HepG2 (cell line): ENCODE results near the gene EFNA2. TPM values are rescaled to one million over a fixed set of nuclear protein-coding genes. Genes with fewer than 3 reads are reported as not detected.

Experiments used
- BATF2 ChIP-seq: sonication (generic); formaldehyde crosslinking; IDR thresholded peaks from 2 replicates; pipeline ENCODE4 v1.8.0; 2022; ENCODE audit warnings: mild to moderate bottlenecking, missing genetic modification reagents, moderate library complexity
- CBFB ChIP-seq: sonication (generic); formaldehyde crosslinking; IDR thresholded peaks from 2 replicates; pipeline ENCODE4 v1.4.0; 2020; ENCODE audit warnings: missing genetic modification reagents
- DR1 ChIP-seq: sonication (generic); formaldehyde crosslinking; IDR thresholded peaks from 2 replicates; pipeline ENCODE4 v1.8.0; 2021; ENCODE audit warnings: mild to moderate bottlenecking, missing genetic modification reagents, inconsistent platforms
- NCOA1 ChIP-seq: sonication (generic); formaldehyde crosslinking; IDR thresholded peaks from 2 replicates; pipeline ENCODE4 v1.9.0; 2021; ENCODE audit warnings: missing genetic modification reagents
- POGZ ChIP-seq: sonication (generic); formaldehyde crosslinking; IDR thresholded peaks from 2 replicates; pipeline ENCODE4 v1.4.0; 2020; ENCODE audit warnings: mild to moderate bottlenecking, missing genetic modification reagents
- TBL1XR1 ChIP-seq: fragments of 150-350 bp; IDR thresholded peaks from 2 replicates; pipeline ENCODE4 v1.6.1; 2014; ENCODE audit warnings: borderline replicate concordance, low read length; ENCODE audit not compliant: partially characterized antibody
- TOE1 ChIP-seq: sonication (generic); formaldehyde crosslinking; IDR thresholded peaks from 2 replicates; pipeline ENCODE4 v1.4.0; 2020; ENCODE audit warnings: mild to moderate bottlenecking, missing genetic modification reagents
- ZFAT ChIP-seq: sonication (generic); formaldehyde crosslinking; conservative IDR thresholded peaks from 2 replicates; pipeline ENCODE4 v1.8.1; 2023; ENCODE audit warnings: missing genetic modification reagents, inconsistent platforms
- ZNF224 ChIP-seq: sonication (generic); formaldehyde crosslinking; IDR thresholded peaks from 2 replicates; pipeline ENCODE4 v1.5.0; 2020; ENCODE audit warnings: mild to moderate bottlenecking, missing genetic modification reagents
- ZNF234 ChIP-seq: sonication (generic); formaldehyde crosslinking; conservative IDR thresholded peaks from 2 replicates; pipeline ENCODE4 v1.5.1; 2020; ENCODE audit warnings: mild to moderate bottlenecking, missing genetic modification reagents
- ZNF34 ChIP-seq: sonication (generic); formaldehyde crosslinking; IDR thresholded peaks from 2 replicates; pipeline ENCODE4 v1.4.0; 2020; ENCODE audit warnings: mild to moderate bottlenecking, missing genetic modification reagents, borderline replicate concordance
- ZNF713 ChIP-seq: sonication (generic); formaldehyde crosslinking; IDR thresholded peaks from 2 replicates; pipeline ENCODE4 v1.4.0; 2020; ENCODE audit warnings: mild to moderate bottlenecking, missing genetic modification reagents
- polyA plus RNA-seq, 8 experiments: library from polyadenylated mRNA; depleted of rRNA in 3 of 8; stranded (reverse) in 7 of 8; unstranded in 1 of 8; fragments of >200 nt; fragmentation: Illumina TruSeq in 4 of 8; extraction: Trizol in 4 of 8; gene quantifications; 2 replicates each; pipeline versions ENCODE4 v1.2.1 to v1.2.3, GENCODE V29; 2011 to 2016; ENCODE audit warnings: low read depth in 4 of 8, missing spikeins in 1 of 8, mixed read lengths in 1 of 8; ENCODE audit not compliant: insufficient read depth in 1 of 8
- total RNA-seq, 5 experiments: library from RNA; depleted of rRNA; stranded (reverse); fragments of >200 nt; fragmentation: Illumina TruSeq; extraction: Trizol; gene quantifications; 2 replicates each; pipeline ENCODE4 v1.2.3, GENCODE V29; 2016; ENCODE audit warnings: low read depth in 1 of 5
- TF ChIP-seq, protein P1 (sequence below): sonication (generic); formaldehyde crosslinking; IDR thresholded peaks from 2 replicates; pipeline ENCODE4 v1.4.0; 2020; ENCODE audit warnings: missing genetic modification reagents
- TF ChIP-seq, protein P2 (sequence below): sonication (generic); formaldehyde crosslinking; IDR thresholded peaks from 2 replicates; pipeline ENCODE4 v1.8.0; 2022; ENCODE audit warnings: missing genetic modification reagents, mild to moderate bottlenecking, borderline replicate concordance
- TF ChIP-seq, protein P3 (sequence below): sonication (generic); formaldehyde crosslinking; IDR thresholded peaks from 2 replicates; pipeline ENCODE4 v1.4.0; 2020; ENCODE audit warnings: missing genetic modification reagents
- TF ChIP-seq, protein P4 (sequence below): sonication (generic); formaldehyde crosslinking; IDR thresholded peaks from 2 replicates; pipeline ENCODE4 v1.4.0; 2020; ENCODE audit warnings: missing genetic modification reagents

Gene EFNA2
- total and polyA plus RNA-seq, 2 of the 13 experiments (the other 11 are each of a cell fraction or from before 2014, with no cell fraction given), result 6.0 to 9.9 TPM

- no peak for TF ChIP-seq ZNF713 (CRISPR knock-in tag)
- TF ChIP-seq ZFAT (CRISPR knock-in tag), result no peak
- TF ChIP-seq ZNF224, result no peak
- TF ChIP-seq, protein P1, sequence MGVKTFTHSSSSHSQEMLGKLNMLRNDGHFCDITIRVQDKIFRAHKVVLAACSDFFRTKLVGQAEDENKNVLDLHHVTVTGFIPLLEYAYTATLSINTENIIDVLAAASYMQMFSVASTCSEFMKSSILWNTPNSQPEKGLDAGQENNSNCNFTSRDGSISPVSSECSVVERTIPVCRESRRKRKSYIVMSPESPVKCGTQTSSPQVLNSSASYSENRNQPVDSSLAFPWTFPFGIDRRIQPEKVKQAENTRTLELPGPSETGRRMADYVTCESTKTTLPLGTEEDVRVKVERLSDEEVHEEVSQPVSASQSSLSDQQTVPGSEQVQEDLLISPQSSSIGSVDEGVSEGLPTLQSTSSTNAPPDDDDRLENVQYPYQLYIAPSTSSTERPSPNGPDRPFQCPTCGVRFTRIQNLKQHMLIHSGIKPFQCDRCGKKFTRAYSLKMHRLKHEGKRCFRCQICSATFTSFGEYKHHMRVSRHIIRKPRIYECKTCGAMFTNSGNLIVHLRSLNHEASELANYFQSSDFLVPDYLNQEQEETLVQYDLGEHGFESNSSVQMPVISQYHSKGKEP (CRISPR knock-in tag), result no peak
- no peak; the same call in 1 of the 2 replicates for TF ChIP-seq ZNF34 (CRISPR knock-in tag)
- TF ChIP-seq DR1 (CRISPR knock-in tag), result peak; percentile 44; the same call in 1 of the 2 replicates
- no peak for TF ChIP-seq TOE1 (CRISPR knock-in tag)
- TF ChIP-seq NCOA1 (CRISPR knock-in tag), result peak; percentile 94; the same call in 1 of the 2 replicates
- 0 out of 2 replicates have a peak, but pooled peaks have one; percentile 27 for TF ChIP-seq CBFB (CRISPR knock-in tag)
- no peak for TF ChIP-seq BATF2 (CRISPR knock-in tag)
- TF ChIP-seq, protein P2, sequence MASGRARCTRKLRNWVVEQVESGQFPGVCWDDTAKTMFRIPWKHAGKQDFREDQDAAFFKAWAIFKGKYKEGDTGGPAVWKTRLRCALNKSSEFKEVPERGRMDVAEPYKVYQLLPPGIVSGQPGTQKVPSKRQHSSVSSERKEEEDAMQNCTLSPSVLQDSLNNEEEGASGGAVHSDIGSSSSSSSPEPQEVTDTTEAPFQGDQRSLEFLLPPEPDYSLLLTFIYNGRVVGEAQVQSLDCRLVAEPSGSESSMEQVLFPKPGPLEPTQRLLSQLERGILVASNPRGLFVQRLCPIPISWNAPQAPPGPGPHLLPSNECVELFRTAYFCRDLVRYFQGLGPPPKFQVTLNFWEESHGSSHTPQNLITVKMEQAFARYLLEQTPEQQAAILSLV, result peak; percentile 87
- 0 out of 2 replicates have a peak, but pooled peaks have one; percentile 72 for TF ChIP-seq ZNF234 (CRISPR knock-in tag)
- TF ChIP-seq, protein P3, sequence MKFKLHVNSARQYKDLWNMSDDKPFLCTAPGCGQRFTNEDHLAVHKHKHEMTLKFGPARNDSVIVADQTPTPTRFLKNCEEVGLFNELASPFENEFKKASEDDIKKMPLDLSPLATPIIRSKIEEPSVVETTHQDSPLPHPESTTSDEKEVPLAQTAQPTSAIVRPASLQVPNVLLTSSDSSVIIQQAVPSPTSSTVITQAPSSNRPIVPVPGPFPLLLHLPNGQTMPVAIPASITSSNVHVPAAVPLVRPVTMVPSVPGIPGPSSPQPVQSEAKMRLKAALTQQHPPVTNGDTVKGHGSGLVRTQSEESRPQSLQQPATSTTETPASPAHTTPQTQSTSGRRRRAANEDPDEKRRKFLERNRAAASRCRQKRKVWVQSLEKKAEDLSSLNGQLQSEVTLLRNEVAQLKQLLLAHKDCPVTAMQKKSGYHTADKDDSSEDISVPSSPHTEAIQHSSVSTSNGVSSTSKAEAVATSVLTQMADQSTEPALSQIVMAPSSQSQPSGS (CRISPR knock-in tag), result peak; percentile 81
- peak; percentile 60 for TF ChIP-seq TBL1XR1
- TF ChIP-seq POGZ (CRISPR knock-in tag), result no peak; the same call in 1 of the 2 replicates
- TF ChIP-seq, protein P4, sequence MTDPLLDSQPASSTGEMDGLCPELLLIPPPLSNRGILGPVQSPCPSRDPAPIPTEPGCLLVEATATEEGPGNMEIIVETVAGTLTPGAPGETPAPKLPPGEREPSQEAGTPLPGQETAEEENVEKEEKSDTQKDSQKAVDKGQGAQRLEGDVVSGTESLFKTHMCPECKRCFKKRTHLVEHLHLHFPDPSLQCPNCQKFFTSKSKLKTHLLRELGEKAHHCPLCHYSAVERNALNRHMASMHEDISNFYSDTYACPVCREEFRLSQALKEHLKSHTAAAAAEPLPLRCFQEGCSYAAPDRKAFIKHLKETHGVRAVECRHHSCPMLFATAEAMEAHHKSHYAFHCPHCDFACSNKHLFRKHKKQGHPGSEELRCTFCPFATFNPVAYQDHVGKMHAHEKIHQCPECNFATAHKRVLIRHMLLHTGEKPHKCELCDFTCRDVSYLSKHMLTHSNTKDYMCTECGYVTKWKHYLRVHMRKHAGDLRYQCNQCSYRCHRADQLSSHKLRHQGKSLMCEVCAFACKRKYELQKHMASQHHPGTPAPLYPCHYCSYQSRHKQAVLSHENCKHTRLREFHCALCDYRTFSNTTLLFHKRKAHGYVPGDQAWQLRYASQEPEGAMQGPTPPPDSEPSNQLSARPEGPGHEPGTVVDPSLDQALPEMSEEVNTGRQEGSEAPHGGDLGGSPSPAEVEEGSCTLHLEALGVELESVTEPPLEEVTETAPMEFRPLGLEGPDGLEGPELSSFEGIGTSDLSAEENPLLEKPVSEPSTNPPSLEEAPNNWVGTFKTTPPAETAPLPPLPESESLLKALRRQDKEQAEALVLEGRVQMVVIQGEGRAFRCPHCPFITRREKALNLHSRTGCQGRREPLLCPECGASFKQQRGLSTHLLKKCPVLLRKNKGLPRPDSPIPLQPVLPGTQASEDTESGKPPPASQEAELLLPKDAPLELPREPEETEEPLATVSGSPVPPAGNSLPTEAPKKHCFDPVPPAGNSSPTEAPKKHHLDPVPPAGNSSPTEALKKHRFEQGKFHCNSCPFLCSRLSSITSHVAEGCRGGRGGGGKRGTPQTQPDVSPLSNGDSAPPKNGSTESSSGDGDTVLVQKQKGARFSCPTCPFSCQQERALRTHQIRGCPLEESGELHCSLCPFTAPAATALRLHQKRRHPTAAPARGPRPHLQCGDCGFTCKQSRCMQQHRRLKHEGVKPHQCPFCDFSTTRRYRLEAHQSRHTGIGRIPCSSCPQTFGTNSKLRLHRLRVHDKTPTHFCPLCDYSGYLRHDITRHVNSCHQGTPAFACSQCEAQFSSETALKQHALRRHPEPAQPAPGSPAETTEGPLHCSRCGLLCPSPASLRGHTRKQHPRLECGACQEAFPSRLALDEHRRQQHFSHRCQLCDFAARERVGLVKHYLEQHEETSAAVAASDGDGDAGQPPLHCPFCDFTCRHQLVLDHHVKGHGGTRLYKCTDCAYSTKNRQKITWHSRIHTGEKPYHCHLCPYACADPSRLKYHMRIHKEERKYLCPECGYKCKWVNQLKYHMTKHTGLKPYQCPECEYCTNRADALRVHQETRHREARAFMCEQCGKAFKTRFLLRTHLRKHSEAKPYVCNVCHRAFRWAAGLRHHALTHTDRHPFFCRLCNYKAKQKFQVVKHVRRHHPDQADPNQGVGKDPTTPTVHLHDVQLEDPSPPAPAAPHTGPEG (CRISPR knock-in tag), result peak; percentile 32; the same call in 1 of the 2 replicates
These were observed 40.8 kb upstream of the EFNA2 start (continued) for GRCh38 chr19:1244693-1245451.
